D721Med (cell line): ENCODE measurements around the gene PTPRM.

Experiments used
- DNase-seq: peaks from one replicate; pipeline ENCODE4 v3.0.0; 2011; ENCODE audit warnings: low spot score; ENCODE audit not compliant: insufficient read length
- FAIRE-seq: peaks from 2 replicates; lab custom pipeline; 2011; peaks lifted over from hg19 to GRCh38; lab: Jason Lieb, UNC
- CTCF ChIP-seq: IDR thresholded peaks from 2 replicates; pipeline ENCODE4 v1.5.1; 2012; ENCODE audit warnings: mild to moderate bottlenecking, control low read depth; ENCODE audit not compliant: insufficient read depth; ENCODE audit errors: missing control alignments

Gene PTPRM

GRCh38 chr18:7600036-7600435, 32.9 kb downstream of the PTPRM start:
- DNase-seq (no peak), FAIRE-seq (no peak)
- TF ChIP-seq CTCF = no peak

DNA sequence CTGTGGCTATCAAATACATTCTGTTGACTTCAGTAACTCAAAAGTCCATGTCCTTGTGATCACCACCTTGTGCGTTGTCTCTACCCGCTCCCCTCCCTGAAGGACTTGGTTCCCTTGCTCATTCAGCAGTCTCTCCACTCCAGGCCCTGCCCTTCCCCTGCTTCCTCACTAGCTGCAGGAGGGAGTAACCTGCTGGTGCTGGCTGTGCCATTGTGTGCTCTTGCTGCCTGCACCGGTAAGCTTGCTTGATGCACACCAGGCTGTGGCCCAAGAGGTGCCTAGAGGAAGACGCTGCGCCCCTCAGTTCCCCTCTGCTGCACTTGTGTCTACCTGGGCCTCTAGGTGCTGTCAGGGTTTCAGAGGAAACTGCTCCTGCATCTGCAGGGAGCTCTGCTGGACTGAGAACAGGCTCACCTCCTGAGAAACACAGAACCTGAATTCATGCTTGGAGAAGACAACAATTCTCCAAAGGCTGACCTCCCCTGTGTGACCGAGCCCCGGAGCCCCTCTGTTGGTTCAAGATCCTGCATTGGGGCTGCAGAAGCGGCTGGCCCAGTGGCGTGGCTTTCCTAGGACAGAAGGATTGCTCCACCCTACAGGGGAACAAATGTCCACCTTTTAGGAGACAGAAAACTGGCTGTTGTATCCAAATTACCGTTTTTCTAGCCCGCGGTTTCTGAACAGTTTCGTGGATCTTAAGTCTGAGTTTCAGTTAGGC, 33.6 kb downstream of the PTPRM start:
- TF ChIP-seq CTCF = no peak
- no peak for FAIRE-seq
- no peak for DNase-seq

DNA sequence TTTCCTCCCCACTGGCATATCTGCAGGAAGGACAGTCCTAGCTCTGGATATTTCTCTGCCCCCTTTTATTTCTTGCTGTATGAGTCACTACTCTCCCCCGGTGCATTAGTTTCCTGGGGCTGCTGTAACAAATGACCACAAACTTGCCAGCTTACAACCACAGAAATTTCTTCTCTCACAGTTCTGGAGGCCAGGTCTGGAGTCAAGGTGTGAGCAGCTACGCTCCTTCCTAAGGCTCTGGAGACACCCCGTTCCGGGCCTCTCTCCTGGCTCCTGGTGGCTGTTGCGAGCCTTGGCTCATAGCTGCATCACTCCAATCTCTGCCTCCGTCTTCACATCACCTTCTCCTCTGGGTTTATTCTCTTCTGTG, 34.1 kb downstream of the PTPRM start:
- no peak for TF ChIP-seq CTCF
- DNase-seq (no peak), FAIRE-seq (no peak)

DNA sequence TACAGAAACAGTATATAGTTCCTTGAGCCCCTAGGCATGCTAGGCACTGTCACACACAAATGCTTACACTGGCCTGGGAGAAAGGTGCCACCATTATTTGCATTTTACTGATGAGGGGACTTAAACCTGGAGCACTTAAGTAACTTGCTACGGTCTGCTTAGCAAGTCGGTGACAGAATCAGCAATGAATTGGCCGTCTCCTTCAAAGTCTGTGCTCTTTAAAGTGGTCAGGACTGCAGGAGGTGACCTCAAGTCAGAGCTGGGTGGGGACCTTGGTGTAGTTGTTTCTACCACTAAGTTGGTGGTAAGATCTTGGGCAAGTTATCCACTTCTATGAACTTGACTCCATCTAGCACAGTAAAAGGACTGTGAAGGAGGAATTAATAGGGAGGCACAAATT, 34.8 kb downstream of the PTPRM start:
- no peak for DNase-seq
- no peak for TF ChIP-seq CTCF
- FAIRE-seq = no peak

- FAIRE-seq = no peak
- no peak for TF ChIP-seq CTCF
- DNase-seq = no peak
These were observed 36.3 kb downstream of the PTPRM start for GRCh38 chr18:7603259-7604000.

DNA sequence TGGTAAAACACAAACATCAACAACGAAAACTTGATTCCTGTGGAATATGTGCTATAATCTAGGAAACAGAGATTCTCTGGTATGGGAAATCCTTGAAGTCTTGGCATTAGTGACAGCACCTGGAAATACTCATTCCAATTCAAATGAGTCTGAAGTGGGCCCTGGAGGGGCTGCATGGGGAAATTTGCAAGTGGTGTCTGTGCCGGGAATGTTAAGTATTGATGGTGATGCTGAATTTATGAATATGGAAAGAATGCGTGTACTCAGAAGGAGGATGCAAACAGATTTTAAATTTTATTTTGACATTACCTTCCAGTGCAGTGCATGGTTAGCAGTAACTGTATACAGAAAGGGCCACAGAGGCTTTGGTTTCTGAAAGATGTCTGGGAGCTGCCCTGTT, 37.2 kb downstream of the PTPRM start:
- FAIRE-seq (no peak), DNase-seq (no peak)
- no peak for TF ChIP-seq CTCF

- no peak for FAIRE-seq
These were observed 38.6 kb downstream of the PTPRM start for GRCh38 chr18:7605705-7606104.

More at GRCh38 chr18:7605705-7606104, 38.6 kb downstream of the PTPRM start:
- TF ChIP-seq CTCF = no peak
- no peak for DNase-seq
